Measurements from ENCODE around the gene ETV6.

GRCh38 chr12:11723993-11724392 lies 74.5 kb downstream of the ETV6 start:
- TF ChIP-seq CTCF (IDR thresholded peaks at IDR 0.05) (no peak), POLR2A (IDR thresholded peaks at IDR 0.05) (no peak)

Measured in right lobe of liver (tissue), 4 donors.